Panc1 (cell line): Measurements from ENCODE around the gene TBC1D2. TPM values are rescaled to one million over a fixed set of nuclear protein-coding genes. Genes with fewer than 3 reads are reported as not detected.

ENCODE experiments used
- ATAC-seq: fragments of 200-7000 bp; cut with Tn5 transposase; 2 replicates; pipeline ENCODE4 v1.9.1; 2020; ENCODE audit warnings: mild to moderate bottlenecking, moderate library complexity
- BruUV-seq: library from RNA; stranded (reverse); fragments of 400-500 nt; replicated peaks from 2 replicates; lab custom pipeline; 2021; lab: Mats Ljungman, UMichigan
- CTCF ChIA-PET: fragments of 300-600 bp; sonication (Branson Sonifier 250); formaldehyde crosslinking; loops from one replicate; lab custom pipeline; 2022; ENCODE audit warnings: antibody characterized with exemption; lab: Charles Lee
- POLR2A ChIA-PET: fragments of 300-600 bp; sonication (Branson Sonifier 250); formaldehyde crosslinking; loops from one replicate; lab custom pipeline; 2022; ENCODE audit warnings: antibody characterized with exemption; lab: Charles Lee
- DNase-seq: peaks from one replicate; pipeline ENCODE4 v3.0.0-alpha.2; 2010; ENCODE audit warnings: low read depth, low spot score
- H3K27ac ChIP-seq: 2 replicates; pipeline ENCODE4 v1.5.1; 2011; ENCODE audit warnings: mild to moderate bottlenecking, low read length, inconsistent platforms
- H3K27me3 ChIP-seq: fragments of 200-500 bp; sonication (Bioruptor generic); 2 replicates; pipeline ENCODE4 v1.6.0; 2014; ENCODE audit warnings: low read length, inconsistent platforms; ENCODE audit not compliant: control insufficient read depth, insufficient read depth
- H3K36me3 ChIP-seq: fragments of 200-500 bp; sonication (Bioruptor generic); 2 replicates; pipeline ENCODE4 v1.5.1; 2014; ENCODE audit warnings: inconsistent platforms, mild to moderate bottlenecking, low read length, moderate library complexity; ENCODE audit not compliant: control insufficient read depth, insufficient read depth
- H3K4me1 ChIP-seq: 2 replicates; pipeline ENCODE4 v1.5.1; 2011; ENCODE audit warnings: inconsistent platforms, mild to moderate bottlenecking, low read length, moderate library complexity; ENCODE audit not compliant: control insufficient read depth, insufficient read depth
- H3K4me3 ChIP-seq, 2 experiments: 2 replicates each; pipeline ENCODE4 v1.5.1; 2011 to 2012; ENCODE audit warnings: low read depth in 2 of 2, low read length in 2 of 2, mild to moderate bottlenecking in 2 of 2, inconsistent platforms in 1 of 2, moderate library complexity in 1 of 2
- H3K9me3 ChIP-seq: fragments of 200-500 bp; sonication (Bioruptor generic); 2 replicates; pipeline ENCODE4 v1.5.1; 2014; ENCODE audit warnings: low read depth, mild to moderate bottlenecking, inconsistent platforms, low read length, moderate library complexity; ENCODE audit not compliant: control insufficient read depth, insufficient read depth
- POLR2AphosphoS5 ChIP-seq: IDR thresholded peaks from 2 replicates; pipeline ENCODE4 v1.6.1; 2012; ENCODE audit warnings: mild to moderate bottlenecking, low read depth, low read length, moderate library complexity
- SIN3A ChIP-seq: IDR thresholded peaks from 2 replicates; pipeline ENCODE4 v1.6.1; 2012; ENCODE audit warnings: low read depth, mild to moderate bottlenecking, low read length, moderate library complexity, borderline replicate concordance; ENCODE audit not compliant: insufficient read depth
- TCF7L2 ChIP-seq: IDR thresholded peaks from 2 replicates; pipeline ENCODE4 v1.6.1; 2011; ENCODE audit warnings: mild to moderate bottlenecking, low read depth, low read length, inconsistent platforms
- in situ Hi-C: cut with HindIII; loops from 2 replicates; pipeline ENCODE4 v1.10.0; 2016; ENCODE audit warnings: low sequenced_read_pairs, low pct_unique_long_range_greater_than_20kb
- intact Hi-C: fragments of 100-400 bp; cut with micrococcal nuclease; formaldehyde crosslinking; loops from one replicate; pipeline ENCODE4 v1.10.0; 2022; ENCODE audit not compliant: unreplicated experiment
- total RNA-seq: library from RNA; stranded (reverse); gene quantifications from one replicate; pipeline ENCODE4 v1.2.1, GENCODE V29; 2021; ENCODE audit not compliant: unreplicated experiment
- TF ChIP-seq, protein P1 (sequence below), 2 experiments: IDR thresholded peaks; 2 replicates each; pipeline ENCODE4 v1.6.1; 2011 to 2012; ENCODE audit warnings: low read depth in 2 of 2, control low read depth in 1 of 2, low read length in 1 of 2, mild to moderate bottlenecking in 1 of 2, moderate library complexity in 1 of 2; ENCODE audit not compliant: insufficient read depth in 1 of 2
- TF ChIP-seq, protein P2 (sequence below): fragments of 450-650 bp; IDR thresholded peaks from 2 replicates; pipeline ENCODE4 v1.5.1; 2017; ENCODE audit warnings: mild to moderate bottlenecking

The TBC1D2 gene
- total RNA-seq, 1 experiment from 2014 or later = 2.4 TPM

DNA sequence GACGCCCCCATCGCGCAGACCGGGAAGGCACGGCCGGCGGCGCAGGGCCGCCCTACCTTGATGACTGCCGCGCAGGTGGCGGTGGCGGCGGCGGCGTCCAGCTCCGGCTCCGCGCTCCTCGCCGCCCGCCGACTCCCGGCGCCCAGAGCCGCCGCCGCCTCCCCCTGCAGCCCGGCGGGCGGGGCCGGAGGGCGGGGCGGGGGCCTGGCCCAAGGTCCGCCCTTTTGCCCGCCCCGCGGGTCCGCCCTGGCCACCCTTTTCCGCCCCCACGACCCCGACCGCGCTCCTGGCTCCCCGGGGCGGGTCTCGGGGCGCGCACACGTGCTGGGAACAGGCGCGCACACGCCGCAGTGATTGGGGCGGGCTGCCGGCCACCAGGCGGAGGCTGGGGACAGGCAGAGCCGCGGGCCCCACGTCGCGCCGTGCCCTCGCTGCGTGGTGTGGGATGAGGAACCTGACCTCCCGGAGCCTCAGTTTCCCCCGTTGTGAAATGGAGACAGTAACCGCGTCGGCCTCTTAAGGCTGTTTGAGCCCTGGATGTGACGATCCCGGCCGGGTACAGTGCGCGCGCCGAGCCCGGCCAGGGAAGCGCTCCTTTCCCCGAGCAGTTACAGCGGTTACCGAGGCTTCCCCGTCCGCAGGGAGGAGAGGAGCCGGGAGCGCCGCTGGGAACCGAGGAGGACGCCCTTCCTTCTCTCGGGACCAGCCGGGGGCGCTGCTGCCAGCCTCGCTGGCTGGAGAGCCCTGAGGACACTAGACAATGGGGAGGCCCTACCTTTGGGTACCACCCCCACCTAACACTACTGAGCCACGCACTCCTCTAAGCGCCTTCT, 62.7 kb downstream of the TBC1D2 start, which contains the start of gene CORO2A:
TSS of gene CORO2A (minus strand) at position 135 of the 833 bp plus-strand sequence. CDS start 34,977 bp downstream, outside the sequence.
- TF ChIP-seq TCF7L2 (no peak), POLR2AphosphoS5 (no peak), SIN3A (no peak)
- TF ChIP-seq, protein P1, sequence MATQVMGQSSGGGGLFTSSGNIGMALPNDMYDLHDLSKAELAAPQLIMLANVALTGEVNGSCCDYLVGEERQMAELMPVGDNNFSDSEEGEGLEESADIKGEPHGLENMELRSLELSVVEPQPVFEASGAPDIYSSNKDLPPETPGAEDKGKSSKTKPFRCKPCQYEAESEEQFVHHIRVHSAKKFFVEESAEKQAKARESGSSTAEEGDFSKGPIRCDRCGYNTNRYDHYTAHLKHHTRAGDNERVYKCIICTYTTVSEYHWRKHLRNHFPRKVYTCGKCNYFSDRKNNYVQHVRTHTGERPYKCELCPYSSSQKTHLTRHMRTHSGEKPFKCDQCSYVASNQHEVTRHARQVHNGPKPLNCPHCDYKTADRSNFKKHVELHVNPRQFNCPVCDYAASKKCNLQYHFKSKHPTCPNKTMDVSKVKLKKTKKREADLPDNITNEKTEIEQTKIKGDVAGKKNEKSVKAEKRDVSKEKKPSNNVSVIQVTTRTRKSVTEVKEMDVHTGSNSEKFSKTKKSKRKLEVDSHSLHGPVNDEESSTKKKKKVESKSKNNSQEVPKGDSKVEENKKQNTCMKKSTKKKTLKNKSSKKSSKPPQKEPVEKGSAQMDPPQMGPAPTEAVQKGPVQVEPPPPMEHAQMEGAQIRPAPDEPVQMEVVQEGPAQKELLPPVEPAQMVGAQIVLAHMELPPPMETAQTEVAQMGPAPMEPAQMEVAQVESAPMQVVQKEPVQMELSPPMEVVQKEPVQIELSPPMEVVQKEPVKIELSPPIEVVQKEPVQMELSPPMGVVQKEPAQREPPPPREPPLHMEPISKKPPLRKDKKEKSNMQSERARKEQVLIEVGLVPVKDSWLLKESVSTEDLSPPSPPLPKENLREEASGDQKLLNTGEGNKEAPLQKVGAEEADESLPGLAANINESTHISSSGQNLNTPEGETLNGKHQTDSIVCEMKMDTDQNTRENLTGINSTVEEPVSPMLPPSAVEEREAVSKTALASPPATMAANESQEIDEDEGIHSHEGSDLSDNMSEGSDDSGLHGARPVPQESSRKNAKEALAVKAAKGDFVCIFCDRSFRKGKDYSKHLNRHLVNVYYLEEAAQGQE (IDR thresholded peaks at IDR 0.05; ENCODE audit: insufficient read depth in 1 of 2, low read depth in 2 of 2, low read length in 1 of 2) = no peak
- TF ChIP-seq, protein P2, sequence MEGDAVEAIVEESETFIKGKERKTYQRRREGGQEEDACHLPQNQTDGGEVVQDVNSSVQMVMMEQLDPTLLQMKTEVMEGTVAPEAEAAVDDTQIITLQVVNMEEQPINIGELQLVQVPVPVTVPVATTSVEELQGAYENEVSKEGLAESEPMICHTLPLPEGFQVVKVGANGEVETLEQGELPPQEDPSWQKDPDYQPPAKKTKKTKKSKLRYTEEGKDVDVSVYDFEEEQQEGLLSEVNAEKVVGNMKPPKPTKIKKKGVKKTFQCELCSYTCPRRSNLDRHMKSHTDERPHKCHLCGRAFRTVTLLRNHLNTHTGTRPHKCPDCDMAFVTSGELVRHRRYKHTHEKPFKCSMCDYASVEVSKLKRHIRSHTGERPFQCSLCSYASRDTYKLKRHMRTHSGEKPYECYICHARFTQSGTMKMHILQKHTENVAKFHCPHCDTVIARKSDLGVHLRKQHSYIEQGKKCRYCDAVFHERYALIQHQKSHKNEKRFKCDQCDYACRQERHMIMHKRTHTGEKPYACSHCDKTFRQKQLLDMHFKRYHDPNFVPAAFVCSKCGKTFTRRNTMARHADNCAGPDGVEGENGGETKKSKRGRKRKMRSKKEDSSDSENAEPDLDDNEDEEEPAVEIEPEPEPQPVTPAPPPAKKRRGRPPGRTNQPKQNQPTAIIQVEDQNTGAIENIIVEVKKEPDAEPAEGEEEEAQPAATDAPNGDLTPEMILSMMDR = no peak
- Histone ChIP-seq H3K4me1 (no peaks in the 10 kb centered on the region; the same call in 1 of the 2 replicates), H3K36me3 (no peaks in the 10 kb centered on the region), H3K4me3 (peak within 1 kb of the TSS; percentile 56 to 58), H3K27ac (peak within 1 kb of the TSS; percentile 12; the same call in 1 of the 2 replicates), H3K9me3 (no peaks in the 10 kb centered on the region), H3K27me3 (no peaks in the 10 kb centered on the region)
- ChIA-PET CTCF (interaction anchor here (0.7 kb wide), 1 partner anchor 108 kb away, joined by 3 read pairs; no protein-coding TSS in a partner anchor), POLR2A (no interaction called here)
- ATAC-seq (peak; percentile 88), DNase-seq (no peak)
- in situ Hi-C loops = no loop called here
- BruUV-seq = no TSS peak
- intact Hi-C loops = loop anchor here (10.0 kb wide), 1 partner anchor 78 kb away; the partner anchor contains the start of gene TRIM14

DNA sequence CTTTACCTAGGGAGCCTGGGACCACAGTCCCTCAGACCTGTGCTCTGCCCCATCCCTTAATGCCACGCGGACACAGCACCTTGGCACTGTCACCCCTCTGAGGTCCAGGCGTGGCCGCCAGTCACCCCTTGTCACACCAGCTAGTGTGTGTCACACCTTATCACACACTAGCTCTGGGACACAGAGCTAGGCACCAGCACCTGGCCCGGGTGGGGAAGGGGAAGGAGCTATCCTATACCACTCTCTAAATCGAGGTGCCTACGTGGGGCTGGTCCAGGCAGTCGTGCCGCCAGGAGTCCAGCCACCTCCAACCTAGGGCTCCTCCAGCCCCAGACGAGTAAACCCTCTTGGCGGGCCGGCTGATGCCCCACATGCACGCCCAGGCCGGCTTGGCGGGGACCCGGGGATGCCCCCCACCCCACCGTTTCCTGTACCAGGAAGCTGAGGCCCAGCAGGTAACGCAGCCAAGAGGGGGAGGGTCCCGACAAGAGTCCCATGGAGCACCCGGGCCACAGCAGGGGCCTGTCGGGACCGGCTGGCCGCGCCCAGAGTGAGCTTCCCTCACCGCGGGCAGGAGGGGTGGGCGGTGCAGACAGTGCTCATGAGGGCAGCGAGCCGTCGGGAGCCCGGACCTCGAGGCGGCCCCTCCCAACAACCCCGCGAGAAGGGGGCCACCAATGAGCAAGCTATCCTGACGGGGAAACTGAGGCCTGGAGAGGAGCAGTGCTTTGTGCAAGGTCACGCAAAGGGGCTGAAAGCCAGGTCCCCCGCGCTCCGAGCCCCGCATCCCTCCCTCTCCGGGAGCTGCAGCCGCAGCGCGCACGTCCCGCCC, 63.6 kb downstream of the TBC1D2 start:
- CTCF ChIA-PET = interaction anchor here (0.7 kb wide), 1 partner anchor 107 kb away, joined by 3 read pairs; no protein-coding TSS in a partner anchor
- Histone ChIP-seq H3K4me3 (peak overlapping the region; percentile 44 to 58), H3K27ac (no peak overlapping the region), H3K36me3 (no peaks in the 10 kb centered on the region), H3K4me1 (no peaks in the 10 kb centered on the region; the same call in 1 of the 2 replicates), H3K9me3 (no peaks in the 10 kb centered on the region), H3K27me3 (no peaks in the 10 kb centered on the region)
- DNase-seq (no peak), ATAC-seq (peak; percentile 59)
- in situ Hi-C loops (no loop called here), intact Hi-C loops (loop anchor here (10.0 kb wide), 1 partner anchor 77 kb away; the partner anchor contains the start of gene TRIM14)
- POLR2A ChIA-PET = no interaction called here
- TF ChIP-seq, protein P1 (IDR thresholded peaks at IDR 0.05; ENCODE audit: insufficient read depth in 1 of 2, low read depth in 2 of 2, low read length in 1 of 2) = no peak
- BruUV-seq = no TSS peak
